ENCODE results near the gene MORN5. TPM values are rescaled to one million over a fixed set of nuclear protein-coding genes. Genes with fewer than 3 reads are reported as not detected.

The MORN5 gene
- total RNA-seq, 6 donors from 2014 or later: 3.5 to 33.5 (median 10.5) TPM; not detected in 1

DNA sequence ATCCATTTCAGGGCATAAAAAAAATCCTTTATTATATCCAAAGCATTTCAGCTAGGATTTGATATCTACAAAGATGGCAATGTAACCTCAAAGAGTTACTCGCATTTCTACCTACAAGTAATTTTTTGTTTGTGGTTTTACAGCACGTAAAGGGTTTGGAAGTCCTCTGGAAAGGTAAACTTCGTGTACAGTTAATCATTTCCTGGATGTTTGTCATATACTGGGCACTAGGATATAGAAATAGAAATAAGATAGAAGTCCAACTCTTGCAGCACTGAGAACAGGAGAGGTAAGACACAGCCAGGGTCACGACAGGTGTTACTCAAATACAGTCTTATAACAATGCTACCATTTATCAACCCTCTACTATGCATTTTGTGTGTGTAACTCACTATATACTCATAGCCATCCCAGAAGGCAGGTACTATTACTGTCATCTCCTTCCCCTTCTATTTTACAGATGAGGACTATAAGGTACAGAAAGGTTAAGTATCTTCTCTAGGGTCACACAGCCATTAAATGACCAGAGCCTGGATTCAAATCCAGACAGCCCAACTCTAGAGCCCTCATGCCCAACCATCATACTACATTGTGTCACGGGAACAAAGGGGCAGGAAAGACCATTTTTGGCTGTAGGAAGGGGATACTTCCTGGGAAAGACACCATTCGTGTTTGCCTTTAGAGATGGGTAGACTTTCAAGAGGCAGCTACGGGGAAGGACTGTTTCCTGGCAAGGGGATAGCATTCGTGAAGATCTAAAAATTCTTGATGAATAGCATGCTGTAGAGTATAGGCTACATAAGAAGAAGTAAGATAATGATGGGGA is 19.1 kb upstream of the MORN5 start:
- no peak for TF ChIP-seq POLR2AphosphoS5 (IDR thresholded peaks at IDR 0.05)
- TF ChIP-seq EP300 (IDR thresholded peaks at IDR 0.05): no peak
- no peak for TF ChIP-seq CTCF (IDR thresholded peaks at IDR 0.05)
- TF ChIP-seq POLR2A (IDR thresholded peaks at IDR 0.05): no peak
- no peak for DNase-seq
- Histone ChIP-seq H3K27me3 (no peaks in the 10 kb centered on the region), H3K36me3 (peaks cover 3 to 31% (median 23%) of the 10 kb centered on the region in 4 donors), H3K4me1 (peaks cover 2 to 15% (median 11%) of the 10 kb centered on the region in 4 donors), H3K27ac (no peak overlapping the region), H3K4me3 (no peak overlapping the region), H3K9me3 (no peaks in the 10 kb centered on the region)
- ATAC-seq (ENCODE audit: low FRiP score in 2 of 2): no peak
- 71 to 77% methylated on average over 8 of the region's 8 CpGs for WGBS, 2 donors

DNA sequence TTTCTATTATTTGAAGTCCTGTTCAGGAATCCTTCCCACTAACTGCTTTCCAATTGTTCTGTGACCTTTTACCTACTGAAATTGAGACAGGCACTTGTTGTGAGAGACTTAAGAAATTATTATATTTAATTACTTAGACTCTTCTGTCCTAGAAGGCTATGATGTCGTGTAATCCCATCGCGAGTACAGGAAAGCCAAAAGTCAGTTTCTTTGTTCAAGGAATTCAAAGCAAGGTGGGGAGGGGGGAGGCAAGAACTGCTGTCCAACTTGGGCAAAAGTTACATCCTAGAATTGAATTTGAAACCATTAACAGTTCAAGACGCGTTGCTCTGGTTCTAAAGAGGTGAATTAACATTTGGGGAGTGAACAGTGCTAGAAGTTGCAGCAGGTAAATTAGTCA is 18.0 kb upstream of the MORN5 start:
- H3K27ac ChIP-seq: no peak overlapping the region
- peaks cover 3 to 41% (median 28%) of the 10 kb centered on the region in 4 donors for H3K36me3 ChIP-seq
- H3K27me3 ChIP-seq: no peaks in the 10 kb centered on the region
- TF ChIP-seq EP300 (IDR thresholded peaks at IDR 0.05) (no peak), POLR2AphosphoS5 (IDR thresholded peaks at IDR 0.05) (no peak), CTCF (IDR thresholded peaks at IDR 0.05) (no peak), POLR2A (IDR thresholded peaks at IDR 0.05) (no peak)
- peaks cover 2 to 15% (median 11%) of the 10 kb centered on the region in 4 donors for H3K4me1 ChIP-seq
- DNase-seq (no peak), ATAC-seq (ENCODE audit: low FRiP score in 2 of 2) (no peak)
- H3K9me3 ChIP-seq: no peaks in the 10 kb centered on the region
- H3K4me3 ChIP-seq: no peak overlapping the region
- 71 to 81% methylated on average over 5 of the region's 5 CpGs for whole genome bisulfite sequencing, 2 donors

DNA sequence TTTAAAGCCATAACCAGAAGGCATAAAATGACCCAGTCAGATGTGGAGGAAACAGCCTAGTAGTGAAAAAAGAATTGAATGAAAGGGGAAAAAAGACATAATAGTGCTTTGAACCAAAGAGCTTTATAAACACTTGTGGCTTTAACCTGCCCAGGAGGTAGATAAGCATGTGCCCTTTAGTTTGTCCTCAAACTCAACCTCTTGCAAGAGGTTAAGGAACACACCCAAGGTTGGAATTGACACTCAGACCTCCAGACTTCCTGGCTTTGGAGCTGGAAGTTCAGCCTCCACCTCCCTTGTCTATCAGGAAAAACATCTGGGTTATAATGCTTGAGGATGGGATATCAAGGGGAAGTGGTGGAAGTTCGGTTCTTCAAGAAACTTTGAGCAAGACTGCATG is 16.4 kb upstream of the MORN5 start:
- peaks cover 6 to 57% (median 34%) of the 10 kb centered on the region in 4 donors for H3K36me3 ChIP-seq
- 25 to 45% methylated on average over 1 of the region's 1 CpG for WGBS, 2 donors
- ATAC-seq (ENCODE audit: low FRiP score in 2 of 2): no peak

GRCh38 chr9:122143876-122144405 is 15.8 kb upstream of the MORN5 start:
- H3K27ac ChIP-seq: peak overlapping the region in 1 of 4 donors; percentile 10
- no peak overlapping the region for H3K4me3 ChIP-seq
- H3K27me3 ChIP-seq: no peaks in the 10 kb centered on the region
- H3K4me1 ChIP-seq: peaks cover 2 to 15% (median 11%) of the 10 kb centered on the region in 4 donors
- H3K36me3 ChIP-seq: peaks cover 6 to 63% (median 34%) of the 10 kb centered on the region in 4 donors
- 62 to 63% methylated on average over 14 of the region's 14 CpGs for WGBS, 2 donors
- ATAC-seq (ENCODE audit: low FRiP score in 2 of 2) (no peak), DNase-seq (no peak)
- H3K9me3 ChIP-seq: no peaks in the 10 kb centered on the region
- no peak for TF ChIP-seq EP300 (IDR thresholded peaks at IDR 0.05)
- no peak for TF ChIP-seq CTCF (IDR thresholded peaks at IDR 0.05)
- no peak for TF ChIP-seq POLR2A (IDR thresholded peaks at IDR 0.05)
- TF ChIP-seq POLR2AphosphoS5 (IDR thresholded peaks at IDR 0.05): no peak

More for the DNA sequence above, 16.4 kb upstream of the MORN5 start:
- H3K4me3 ChIP-seq: no peak overlapping the region
- DNase-seq: no peak
- H3K4me1 ChIP-seq: peaks cover 2 to 15% (median 11%) of the 10 kb centered on the region in 4 donors
- TF ChIP-seq EP300 (IDR thresholded peaks at IDR 0.05): no peak
- no peaks in the 10 kb centered on the region for H3K27me3 ChIP-seq
- peak overlapping the region in 1 of 4 donors; percentile 10 for H3K27ac ChIP-seq
- no peaks in the 10 kb centered on the region for H3K9me3 ChIP-seq

GRCh38 chr9:122144836-122145591 is 14.7 kb upstream of the MORN5 start:
- WGBS, 2 donors: 86 to 91% methylated on average over 3 of the region's 3 CpGs
- Histone ChIP-seq H3K27me3 (no peaks in the 10 kb centered on the region), H3K36me3 (peaks cover 6 to 71% (median 34%) of the 10 kb centered on the region in 4 donors), H3K4me1 (peaks cover 2 to 15% (median 11%) of the 10 kb centered on the region in 4 donors), H3K27ac (no peak overlapping the region), H3K9me3 (no peaks in the 10 kb centered on the region), H3K4me3 (no peak overlapping the region)
- DNase-seq (no peak), ATAC-seq (ENCODE audit: low FRiP score in 2 of 2) (no peak)
- no peak for TF ChIP-seq POLR2AphosphoS5 (IDR thresholded peaks at IDR 0.05)
- TF ChIP-seq CTCF (IDR thresholded peaks at IDR 0.05): no peak
- TF ChIP-seq POLR2A (IDR thresholded peaks at IDR 0.05): no peak
- TF ChIP-seq EP300 (IDR thresholded peaks at IDR 0.05): no peak
